Measurements from ENCODE around the gene TRIM2.

DNA sequence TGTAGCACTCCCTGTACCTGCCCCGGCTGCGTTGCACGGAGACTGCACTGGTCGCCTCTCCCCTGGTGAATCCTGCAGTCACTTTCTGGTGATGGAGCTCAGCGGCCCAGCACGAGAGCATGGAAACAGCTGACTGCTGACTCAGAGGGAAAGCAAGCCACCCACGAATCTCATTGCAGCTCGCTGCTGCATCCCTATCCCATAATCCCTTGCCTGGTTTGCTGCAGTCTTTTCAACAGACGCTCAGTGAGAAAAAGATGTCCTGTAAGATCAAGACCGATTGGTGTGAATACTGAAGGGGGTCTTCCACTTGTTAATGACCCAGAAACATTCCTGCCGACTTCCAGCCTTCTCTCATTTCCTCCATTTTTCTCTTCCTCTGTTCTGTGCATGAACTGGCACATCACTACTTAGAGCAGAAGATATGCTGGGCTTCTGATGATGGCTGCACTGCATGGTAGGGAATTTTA is 52.9 kb downstream of the TRIM2 start:
- TF ChIP-seq, protein P1, sequence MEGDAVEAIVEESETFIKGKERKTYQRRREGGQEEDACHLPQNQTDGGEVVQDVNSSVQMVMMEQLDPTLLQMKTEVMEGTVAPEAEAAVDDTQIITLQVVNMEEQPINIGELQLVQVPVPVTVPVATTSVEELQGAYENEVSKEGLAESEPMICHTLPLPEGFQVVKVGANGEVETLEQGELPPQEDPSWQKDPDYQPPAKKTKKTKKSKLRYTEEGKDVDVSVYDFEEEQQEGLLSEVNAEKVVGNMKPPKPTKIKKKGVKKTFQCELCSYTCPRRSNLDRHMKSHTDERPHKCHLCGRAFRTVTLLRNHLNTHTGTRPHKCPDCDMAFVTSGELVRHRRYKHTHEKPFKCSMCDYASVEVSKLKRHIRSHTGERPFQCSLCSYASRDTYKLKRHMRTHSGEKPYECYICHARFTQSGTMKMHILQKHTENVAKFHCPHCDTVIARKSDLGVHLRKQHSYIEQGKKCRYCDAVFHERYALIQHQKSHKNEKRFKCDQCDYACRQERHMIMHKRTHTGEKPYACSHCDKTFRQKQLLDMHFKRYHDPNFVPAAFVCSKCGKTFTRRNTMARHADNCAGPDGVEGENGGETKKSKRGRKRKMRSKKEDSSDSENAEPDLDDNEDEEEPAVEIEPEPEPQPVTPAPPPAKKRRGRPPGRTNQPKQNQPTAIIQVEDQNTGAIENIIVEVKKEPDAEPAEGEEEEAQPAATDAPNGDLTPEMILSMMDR (IDR thresholded peaks at IDR 0.05) = no peak
- no peak for TF ChIP-seq POLR2A (IDR thresholded peaks at IDR 0.05)
- no peak for TF ChIP-seq EP300 (IDR thresholded peaks at IDR 0.05)
